LNCAP (cell line): ENCODE measurements around the gene AKAP8.

ENCODE experiments used
- CTCF ChIP-seq: fragments of 450-650 bp; IDR thresholded peaks from 2 replicates; pipeline ENCODE4 v1.5.1; 2017; ENCODE audit warnings: mild to moderate bottlenecking

AKAP8 gene

GRCh38 chr19:15417699-15418098 is 38.1 kb upstream of the AKAP8 start:
- no peak for TF ChIP-seq CTCF

- no peak for TF ChIP-seq CTCF
These were observed 33.2 kb upstream of the AKAP8 start for GRCh38 chr19:15412832-15413231.

GRCh38 chr19:15404780-15405211 is 25.2 kb upstream of the AKAP8 start:
- no peak for TF ChIP-seq CTCF

GRCh38 chr19:15404097-15404779 is 24.7 kb upstream of the AKAP8 start:
- TF ChIP-seq CTCF, result no peak

GRCh38 chr19:15403151-15403531 is 23.6 kb upstream of the AKAP8 start:
- TF ChIP-seq CTCF, result no peak

GRCh38 chr19:15402411-15403150 is 23.0 kb upstream of the AKAP8 start:
- no peak for TF ChIP-seq CTCF

- TF ChIP-seq CTCF, result no peak
These were observed 21.8 kb upstream of the AKAP8 start for GRCh38 chr19:15401397-15401710.
